GM18499 (cell line): ENCODE results near the gene POLR2E.

ENCODE experiments used
- ATAC-seq: cut with Tn5 transposase; IDR thresholded peaks from one replicate; pipeline ENCODE4 v1.9.1; 2021; ENCODE audit warnings: moderate number of reproducible peaks; ENCODE audit not compliant: insufficient read depth, unreplicated experiment

The POLR2E gene

GRCh38 chr19:1082928-1083816 lies 12.0 kb downstream of the POLR2E start:
- no peak for ATAC-seq

DNA sequence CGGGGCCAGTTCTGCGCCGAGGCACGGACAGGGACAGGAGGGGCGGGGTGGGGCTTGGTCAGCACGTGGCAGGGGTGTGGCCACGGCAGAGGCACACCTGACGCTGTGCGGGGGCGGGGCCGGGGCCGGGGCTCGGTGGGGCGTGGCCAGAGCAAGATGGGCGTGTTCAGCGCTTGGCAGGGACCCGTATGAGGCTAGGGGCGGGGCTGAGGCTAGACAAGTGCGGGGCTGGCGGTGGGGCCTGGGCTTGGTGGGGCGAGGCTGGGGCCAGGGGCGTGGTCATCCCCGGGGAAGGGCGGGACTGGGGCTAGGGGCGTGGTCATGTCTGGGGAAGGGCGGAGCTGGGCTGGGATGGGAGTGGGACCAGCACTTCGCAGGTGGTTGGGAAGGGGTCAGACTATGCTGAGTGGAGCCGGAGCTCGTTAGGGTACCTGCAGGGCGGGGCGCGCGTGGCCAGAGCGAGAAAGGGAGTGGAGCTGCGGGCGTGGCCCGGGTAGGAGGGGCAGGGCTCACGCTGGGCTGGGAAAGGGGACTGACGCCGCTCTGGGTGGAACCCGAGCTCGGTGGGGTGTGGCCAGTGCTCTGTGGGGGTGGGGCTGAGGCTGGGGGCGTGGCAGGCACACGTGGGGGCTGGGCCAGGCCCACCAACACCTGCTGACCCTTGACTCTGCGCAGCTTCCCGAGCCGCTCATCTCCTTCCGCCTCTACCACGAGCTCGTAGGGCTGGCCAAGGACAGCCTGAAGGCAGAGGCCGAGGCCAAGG lies 12.8 kb downstream of the POLR2E start:
- no peak for ATAC-seq

DNA sequence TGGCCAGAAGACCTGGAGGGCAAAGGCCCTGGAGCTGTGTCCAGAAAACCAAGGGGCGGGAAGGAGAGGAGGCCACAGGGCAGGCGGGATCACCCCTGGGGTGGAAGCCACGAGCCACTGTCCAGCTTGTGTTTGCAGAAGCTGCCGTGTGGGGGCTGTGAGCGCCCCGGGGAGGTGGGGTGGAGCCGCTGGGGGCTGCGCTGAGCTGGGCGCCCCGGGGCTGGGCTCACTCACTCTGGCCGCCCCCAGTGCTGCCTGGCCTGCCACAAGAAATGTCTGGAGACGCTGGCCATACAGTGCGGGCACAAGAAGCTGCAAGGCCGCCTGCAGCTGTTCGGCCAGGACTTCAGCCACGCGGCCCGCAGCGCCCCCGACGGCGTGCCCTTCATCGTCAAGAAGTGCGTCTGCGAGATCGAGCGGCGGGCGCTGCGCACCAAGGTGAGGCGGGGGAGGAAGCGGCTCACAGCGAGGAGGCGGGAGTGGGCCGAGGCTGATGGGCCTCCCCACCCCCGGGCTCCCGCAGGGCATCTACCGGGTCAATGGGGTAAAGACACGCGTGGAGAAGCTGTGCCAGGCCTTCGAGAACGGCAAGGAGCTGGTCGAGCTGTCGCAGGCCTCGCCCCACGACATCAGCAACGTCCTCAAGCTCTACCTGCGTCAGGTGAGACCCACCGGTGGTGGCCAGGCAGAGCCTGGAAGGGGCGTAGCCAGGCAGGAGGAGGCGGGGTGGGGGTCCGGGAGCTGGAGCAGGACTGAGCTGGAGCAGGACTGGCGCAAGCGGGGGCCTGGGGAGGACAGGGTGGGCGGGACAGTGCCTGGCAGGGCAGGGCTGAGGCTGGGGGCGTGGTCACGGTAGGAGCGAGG lies 13.6 kb downstream of the POLR2E start:
- no peak for ATAC-seq

GRCh38 chr19:1080360-1081161 lies 14.6 kb downstream of the POLR2E start:
- ATAC-seq = no peak

GRCh38 chr19:1079566-1080111 lies 15.5 kb downstream of the POLR2E start:
- no peak for ATAC-seq

DNA sequence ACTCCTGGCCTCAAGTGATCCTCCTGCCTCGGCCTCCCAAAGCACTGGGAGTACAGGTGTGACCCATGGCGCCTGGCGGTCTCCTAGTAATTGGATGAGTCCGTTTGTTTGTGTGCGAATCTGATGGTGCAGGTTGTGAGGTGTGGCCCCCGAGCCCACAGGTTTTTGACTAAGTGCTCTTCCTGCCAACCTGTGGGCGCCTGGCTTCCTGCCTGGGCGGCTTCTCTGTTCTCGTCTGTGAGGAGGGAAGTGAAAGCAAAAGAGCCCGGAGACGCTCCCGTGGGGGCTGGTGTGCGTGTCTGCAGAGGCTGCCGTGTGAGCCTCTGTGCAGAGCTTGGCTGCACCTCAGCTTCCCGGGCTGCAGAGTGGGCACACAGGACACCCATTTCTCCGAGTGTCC lies 18.2 kb downstream of the POLR2E start:
- no peak for ATAC-seq

- no peak for ATAC-seq
These were observed 19.2 kb downstream of the POLR2E start for GRCh38 chr19:1076046-1076386.

GRCh38 chr19:1074544-1075283 lies 20.5 kb downstream of the POLR2E start:
- ATAC-seq = no peak

- no peak for ATAC-seq
These were observed 21.1 kb downstream of the POLR2E start for GRCh38 chr19:1073956-1074517.

- ATAC-seq = no peak
These were observed 21.9 kb downstream of the POLR2E start for GRCh38 chr19:1073063-1073955.

- no peak for ATAC-seq
These were observed 22.7 kb downstream of the POLR2E start for GRCh38 chr19:1072371-1073015.

- no peak for ATAC-seq
These were observed 24.0 kb downstream of the POLR2E start for GRCh38 chr19:1070931-1071791.

DNA sequence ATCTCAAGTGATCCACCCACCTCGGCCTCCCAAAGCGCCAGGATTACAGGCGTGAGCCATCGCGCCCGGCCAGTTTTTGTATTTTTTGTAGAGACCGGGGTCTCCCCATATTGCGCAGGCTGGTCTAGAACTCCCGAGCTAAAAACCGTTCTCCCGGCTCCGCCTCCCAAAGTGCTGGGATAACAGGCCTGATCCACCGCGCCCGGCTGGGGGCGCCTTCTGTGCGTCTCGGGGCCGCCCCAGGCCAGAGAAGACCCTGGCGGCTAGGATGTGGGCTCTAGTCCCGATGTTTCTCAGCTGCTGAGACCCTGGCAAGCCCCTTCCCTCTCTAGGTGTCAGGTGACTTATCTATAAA lies 24.6 kb downstream of the POLR2E start:
- no peak for ATAC-seq

DNA sequence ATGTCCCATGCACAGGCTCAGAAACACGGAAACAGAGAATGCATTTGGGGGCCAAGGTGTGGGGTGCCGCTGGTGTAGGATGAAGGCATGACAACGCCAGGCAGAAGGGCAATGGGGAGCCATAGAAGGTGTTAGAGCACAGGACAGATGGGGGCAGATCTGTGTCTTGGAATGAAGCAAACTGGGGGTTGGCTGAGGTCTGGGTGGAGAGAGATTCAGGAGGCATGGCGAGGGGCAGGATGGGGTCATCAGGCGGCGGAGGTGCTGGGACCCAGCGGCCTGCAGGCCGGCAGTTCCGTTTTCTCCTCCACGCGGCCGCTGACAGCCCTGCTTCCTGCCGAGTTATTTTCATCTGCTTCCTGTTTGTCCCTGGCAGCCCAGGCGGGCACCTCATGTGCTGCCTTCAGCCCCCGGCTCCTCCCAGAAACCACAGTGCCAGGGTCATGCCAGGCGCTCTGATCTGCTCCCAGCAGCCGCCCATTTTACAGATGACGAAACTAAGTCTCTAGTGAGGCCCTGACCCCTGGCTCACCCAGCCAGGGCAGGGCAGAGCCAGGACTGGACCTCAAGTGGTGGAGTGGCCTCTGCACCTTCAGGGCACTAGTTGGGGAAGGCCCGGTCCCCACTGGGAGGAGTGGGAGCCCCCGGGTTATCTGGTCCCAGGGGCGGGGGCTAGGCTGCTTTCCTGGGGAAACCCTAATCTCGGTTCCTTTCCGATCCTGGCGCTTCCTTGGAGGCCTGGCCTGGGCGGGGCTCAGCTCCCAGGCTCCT lies 26.0 kb downstream of the POLR2E start:
- no peak for ATAC-seq
